Ishikawa (cell line): ENCODE results near the gene EIPR1.

Experiments
- CEBPB ChIP-seq: IDR thresholded peaks from 2 replicates; pipeline ENCODE4 v1.6.1; 2012
- CREB1 ChIP-seq: IDR thresholded peaks from 2 replicates; pipeline ENCODE4 v1.6.1; 2012; ENCODE audit warnings: low read depth
- EGR1 ChIP-seq: IDR thresholded peaks from 2 replicates; pipeline ENCODE4 v1.6.1; 2012
- EP300 ChIP-seq: IDR thresholded peaks from 2 replicates; pipeline ENCODE4 v1.6.1; 2012; ENCODE audit warnings: borderline replicate concordance
- FOXM1 ChIP-seq: IDR thresholded peaks from 2 replicates; pipeline ENCODE4 v1.6.1; 2012; ENCODE audit warnings: low read depth, borderline replicate concordance
- NFIC ChIP-seq: IDR thresholded peaks from 2 replicates; pipeline ENCODE4 v1.6.1; 2012
- RAD21 ChIP-seq: IDR thresholded peaks from 2 replicates; pipeline ENCODE4 v1.6.1; 2012; ENCODE audit warnings: low read depth
- TAF1 ChIP-seq: IDR thresholded peaks from 2 replicates; pipeline ENCODE4 v1.6.1; 2012; ENCODE audit warnings: low read depth, mild to moderate bottlenecking
- TCF12 ChIP-seq: IDR thresholded peaks from 2 replicates; pipeline ENCODE4 v1.6.1; 2012; ENCODE audit warnings: low read depth
- TEAD4 ChIP-seq: IDR thresholded peaks from 2 replicates; pipeline ENCODE4 v1.6.1; 2012
- YY1 ChIP-seq: IDR thresholded peaks from 2 replicates; pipeline ENCODE4 v1.6.1; 2012; ENCODE audit warnings: low read depth
- ZBTB7A ChIP-seq: IDR thresholded peaks from 2 replicates; pipeline ENCODE4 v1.6.1; 2012; ENCODE audit warnings: low read depth
- TF ChIP-seq, protein P1 (sequence below): IDR thresholded peaks from 2 replicates; pipeline ENCODE4 v1.6.1; 2012
- TF ChIP-seq, protein P2 (sequence below): IDR thresholded peaks from 2 replicates; pipeline ENCODE4 v1.6.1; 2012
- TF ChIP-seq, protein P3 (sequence below): IDR thresholded peaks from 2 replicates; pipeline ENCODE4 v1.6.1; 2012; ENCODE audit warnings: low read depth, mild to moderate bottlenecking

The EIPR1 gene

DNA sequence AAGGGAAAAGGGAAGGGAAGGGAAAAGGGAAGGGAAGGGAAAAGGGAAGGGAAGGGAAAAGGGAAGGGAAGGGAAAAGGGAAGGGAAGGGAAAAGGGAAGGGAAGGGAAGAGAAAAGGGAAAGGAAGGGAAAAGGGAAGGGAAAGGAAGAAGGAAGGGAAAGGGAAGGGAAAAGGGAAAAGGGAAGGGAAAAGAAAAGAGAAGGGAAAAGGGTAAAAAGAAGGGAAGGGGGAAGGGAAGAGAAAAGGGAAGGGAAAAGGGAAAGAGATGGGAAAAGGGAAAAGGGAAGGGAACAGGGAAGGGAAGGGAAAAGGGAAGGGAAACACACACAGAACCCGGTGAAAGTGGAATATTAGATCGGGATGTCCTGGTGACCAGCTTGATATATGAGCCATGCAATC lies 40.8 kb downstream of the EIPR1 start:
- TF ChIP-seq EP300 (no peak), ZBTB7A (no peak), TEAD4 (no peak), FOXM1 (no peak), TCF12 (no peak), EGR1 (no peak), RAD21 (no peak), TAF1 (no peak), CREB1 (no peak), NFIC (no peak), YY1 (no peak), CEBPB (no peak)
- TF ChIP-seq, protein P1, sequence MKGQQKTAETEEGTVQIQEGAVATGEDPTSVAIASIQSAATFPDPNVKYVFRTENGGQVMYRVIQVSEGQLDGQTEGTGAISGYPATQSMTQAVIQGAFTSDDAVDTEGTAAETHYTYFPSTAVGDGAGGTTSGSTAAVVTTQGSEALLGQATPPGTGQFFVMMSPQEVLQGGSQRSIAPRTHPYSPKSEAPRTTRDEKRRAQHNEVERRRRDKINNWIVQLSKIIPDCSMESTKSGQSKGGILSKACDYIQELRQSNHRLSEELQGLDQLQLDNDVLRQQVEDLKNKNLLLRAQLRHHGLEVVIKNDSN: no peak
- TF ChIP-seq, protein P2, sequence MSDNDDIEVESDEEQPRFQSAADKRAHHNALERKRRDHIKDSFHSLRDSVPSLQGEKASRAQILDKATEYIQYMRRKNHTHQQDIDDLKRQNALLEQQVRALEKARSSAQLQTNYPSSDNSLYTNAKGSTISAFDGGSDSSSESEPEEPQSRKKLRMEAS: no peak
- TF ChIP-seq, protein P3, sequence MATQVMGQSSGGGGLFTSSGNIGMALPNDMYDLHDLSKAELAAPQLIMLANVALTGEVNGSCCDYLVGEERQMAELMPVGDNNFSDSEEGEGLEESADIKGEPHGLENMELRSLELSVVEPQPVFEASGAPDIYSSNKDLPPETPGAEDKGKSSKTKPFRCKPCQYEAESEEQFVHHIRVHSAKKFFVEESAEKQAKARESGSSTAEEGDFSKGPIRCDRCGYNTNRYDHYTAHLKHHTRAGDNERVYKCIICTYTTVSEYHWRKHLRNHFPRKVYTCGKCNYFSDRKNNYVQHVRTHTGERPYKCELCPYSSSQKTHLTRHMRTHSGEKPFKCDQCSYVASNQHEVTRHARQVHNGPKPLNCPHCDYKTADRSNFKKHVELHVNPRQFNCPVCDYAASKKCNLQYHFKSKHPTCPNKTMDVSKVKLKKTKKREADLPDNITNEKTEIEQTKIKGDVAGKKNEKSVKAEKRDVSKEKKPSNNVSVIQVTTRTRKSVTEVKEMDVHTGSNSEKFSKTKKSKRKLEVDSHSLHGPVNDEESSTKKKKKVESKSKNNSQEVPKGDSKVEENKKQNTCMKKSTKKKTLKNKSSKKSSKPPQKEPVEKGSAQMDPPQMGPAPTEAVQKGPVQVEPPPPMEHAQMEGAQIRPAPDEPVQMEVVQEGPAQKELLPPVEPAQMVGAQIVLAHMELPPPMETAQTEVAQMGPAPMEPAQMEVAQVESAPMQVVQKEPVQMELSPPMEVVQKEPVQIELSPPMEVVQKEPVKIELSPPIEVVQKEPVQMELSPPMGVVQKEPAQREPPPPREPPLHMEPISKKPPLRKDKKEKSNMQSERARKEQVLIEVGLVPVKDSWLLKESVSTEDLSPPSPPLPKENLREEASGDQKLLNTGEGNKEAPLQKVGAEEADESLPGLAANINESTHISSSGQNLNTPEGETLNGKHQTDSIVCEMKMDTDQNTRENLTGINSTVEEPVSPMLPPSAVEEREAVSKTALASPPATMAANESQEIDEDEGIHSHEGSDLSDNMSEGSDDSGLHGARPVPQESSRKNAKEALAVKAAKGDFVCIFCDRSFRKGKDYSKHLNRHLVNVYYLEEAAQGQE: no peak

DNA sequence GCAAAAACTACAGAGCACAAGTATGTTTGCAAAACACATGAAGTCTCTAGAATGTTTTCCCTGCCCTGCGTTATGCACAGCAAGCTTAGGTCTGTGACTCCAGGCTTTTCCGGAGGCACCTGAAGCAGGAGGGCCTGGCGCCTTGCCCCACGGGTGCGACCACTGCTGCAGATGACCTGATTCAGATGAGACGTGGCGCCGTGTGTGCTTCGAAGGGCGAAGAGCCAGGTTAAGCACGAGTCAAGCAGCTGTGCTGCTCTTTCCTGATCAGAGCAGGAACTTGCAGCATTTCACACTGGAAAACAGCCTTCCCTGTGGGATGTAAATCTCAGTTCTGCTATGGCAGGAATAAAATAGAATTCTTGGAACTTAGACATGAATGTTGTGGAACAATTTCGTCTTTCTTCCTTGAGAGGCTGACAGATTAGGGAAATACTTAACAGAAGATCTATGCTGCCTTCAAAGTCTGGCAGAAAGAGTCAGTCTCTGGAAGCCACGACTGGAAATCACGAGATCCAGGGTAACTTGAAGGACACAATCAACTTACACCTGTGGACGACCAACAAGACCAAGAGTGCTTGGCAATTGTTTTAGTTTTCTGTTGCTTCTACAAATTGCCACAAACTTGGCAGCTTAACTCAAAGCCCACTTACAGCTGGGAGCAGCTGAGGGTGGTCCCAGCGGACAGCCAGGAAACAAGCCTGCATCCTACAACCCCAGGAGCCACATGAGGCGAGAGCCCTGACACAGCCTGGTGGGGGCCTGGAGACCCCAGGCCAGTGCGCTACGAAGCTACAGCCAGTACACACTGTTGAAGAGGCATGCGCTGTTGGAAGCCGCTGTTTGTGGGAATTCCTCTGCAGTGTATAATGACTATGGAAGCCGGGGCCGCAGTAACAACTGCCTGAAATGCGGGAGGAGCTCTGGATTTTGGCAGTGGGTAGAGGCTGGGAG lies 42.9 kb downstream of the EIPR1 start:
- no peak for TF ChIP-seq EP300
- no peak for TF ChIP-seq CREB1
- no peak for TF ChIP-seq ZBTB7A
- no peak for TF ChIP-seq YY1
- no peak for TF ChIP-seq TAF1
- TF ChIP-seq, protein P2: no peak
- TF ChIP-seq TCF12: no peak

DNA sequence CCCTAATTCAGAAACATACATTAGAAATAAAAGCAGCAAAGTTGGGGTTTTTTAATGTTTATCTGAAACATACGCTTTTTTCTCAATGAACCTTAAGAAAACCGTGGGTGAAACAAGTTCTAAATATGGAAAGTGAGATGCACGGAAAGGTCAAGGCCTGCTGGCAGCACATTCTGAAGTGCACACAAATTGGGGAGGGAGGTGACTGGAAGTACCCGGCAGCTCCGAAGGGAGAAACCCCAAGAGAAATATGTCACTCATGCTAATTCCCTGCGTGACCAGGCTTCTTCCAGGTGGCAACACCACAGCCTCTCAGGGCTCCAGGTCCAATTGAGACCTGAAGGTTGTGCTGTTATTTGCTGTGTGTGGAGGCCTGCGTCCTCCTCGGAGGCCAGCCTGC lies 45.5 kb downstream of the EIPR1 start:
- TF ChIP-seq TAF1 (no peak), TCF12 (no peak), TEAD4 (no peak), EP300 (no peak), ZBTB7A (no peak), FOXM1 (no peak), NFIC (no peak), YY1 (no peak), CREB1 (no peak), CEBPB (no peak), RAD21 (no peak), EGR1 (no peak)
- TF ChIP-seq, protein P3: no peak
- TF ChIP-seq, protein P2: no peak
- TF ChIP-seq, protein P1: no peak

DNA sequence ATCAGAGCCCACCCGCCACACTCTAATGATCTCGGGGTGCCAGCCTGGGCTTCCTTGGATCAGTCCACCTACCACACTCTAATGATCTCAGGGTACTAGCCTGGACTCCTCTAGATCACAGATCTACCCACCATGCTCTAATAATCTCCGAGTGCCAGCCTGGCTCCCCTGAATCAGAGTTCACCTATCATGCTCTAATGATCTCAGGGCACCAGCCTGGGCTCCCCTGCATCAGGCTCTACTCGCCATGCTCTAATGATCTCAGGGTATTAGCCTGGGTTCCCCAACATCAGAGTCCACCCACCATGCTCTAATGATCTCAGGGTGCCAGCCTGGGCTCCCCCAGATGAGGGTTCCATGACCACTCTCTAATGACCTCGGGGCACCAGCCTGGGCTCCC lies 48.1 kb downstream of the EIPR1 start:
- TF ChIP-seq EP300 (no peak), CREB1 (no peak), TCF12 (no peak), NFIC (no peak), EGR1 (no peak), ZBTB7A (no peak), YY1 (no peak), TAF1 (no peak), CEBPB (no peak), TEAD4 (no peak), RAD21 (no peak)
- TF ChIP-seq, protein P1: no peak
- TF ChIP-seq, protein P3: no peak
- TF ChIP-seq, protein P2: no peak
